Measurements from ENCODE around the gene COX7B. TPM values are rescaled to one million over a fixed set of nuclear protein-coding genes. Genes with fewer than 3 reads are reported as not detected.
"Not testable (repeated sequence)": the region's sequence is repeated elsewhere in the genome, so short reads cannot be mapped to it uniquely, and the experiment has no call there.

The COX7B gene
- total and polyA plus RNA-seq, 7 donors = 503 to 2,795 (median 1,011) TPM

DNA sequence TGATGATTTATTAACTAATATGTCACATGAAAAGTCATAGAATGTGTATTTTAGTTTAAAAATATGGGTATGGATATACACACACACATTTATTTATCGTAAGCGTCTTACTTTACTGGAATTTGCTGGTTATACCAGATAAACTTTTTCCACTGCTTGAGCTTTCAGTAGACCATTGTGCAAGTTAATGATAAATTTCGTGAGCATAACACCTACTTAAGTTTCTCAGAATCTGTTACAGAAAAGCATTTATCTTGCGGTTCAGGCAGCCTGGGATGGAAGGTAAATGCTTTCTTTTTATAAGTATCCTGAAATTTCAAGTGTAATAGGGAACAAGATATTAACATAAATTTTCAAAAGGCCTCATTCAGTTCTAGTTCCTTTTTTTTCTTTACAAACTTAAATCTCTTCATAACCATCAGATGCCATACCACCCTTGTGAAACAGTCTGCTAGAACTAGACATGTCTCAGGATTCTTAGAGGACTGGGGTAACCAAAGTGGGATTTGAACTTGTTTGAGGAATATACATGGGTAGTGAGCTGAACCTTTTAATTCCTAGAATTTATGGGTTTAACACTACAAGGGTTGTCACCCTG is 38.9 kb downstream of the COX7B start:
- H3K4me3 ChIP-seq = no peak overlapping the region
- H3K36me3 ChIP-seq = no peaks in the 10 kb centered on the region
- no peak overlapping the region for H3K27ac ChIP-seq
- DNase-seq = no peak
- no peak for TF ChIP-seq POLR2A (IDR thresholded peaks at IDR 0.05)
- TF ChIP-seq, protein P1, sequence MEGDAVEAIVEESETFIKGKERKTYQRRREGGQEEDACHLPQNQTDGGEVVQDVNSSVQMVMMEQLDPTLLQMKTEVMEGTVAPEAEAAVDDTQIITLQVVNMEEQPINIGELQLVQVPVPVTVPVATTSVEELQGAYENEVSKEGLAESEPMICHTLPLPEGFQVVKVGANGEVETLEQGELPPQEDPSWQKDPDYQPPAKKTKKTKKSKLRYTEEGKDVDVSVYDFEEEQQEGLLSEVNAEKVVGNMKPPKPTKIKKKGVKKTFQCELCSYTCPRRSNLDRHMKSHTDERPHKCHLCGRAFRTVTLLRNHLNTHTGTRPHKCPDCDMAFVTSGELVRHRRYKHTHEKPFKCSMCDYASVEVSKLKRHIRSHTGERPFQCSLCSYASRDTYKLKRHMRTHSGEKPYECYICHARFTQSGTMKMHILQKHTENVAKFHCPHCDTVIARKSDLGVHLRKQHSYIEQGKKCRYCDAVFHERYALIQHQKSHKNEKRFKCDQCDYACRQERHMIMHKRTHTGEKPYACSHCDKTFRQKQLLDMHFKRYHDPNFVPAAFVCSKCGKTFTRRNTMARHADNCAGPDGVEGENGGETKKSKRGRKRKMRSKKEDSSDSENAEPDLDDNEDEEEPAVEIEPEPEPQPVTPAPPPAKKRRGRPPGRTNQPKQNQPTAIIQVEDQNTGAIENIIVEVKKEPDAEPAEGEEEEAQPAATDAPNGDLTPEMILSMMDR (IDR thresholded peaks at IDR 0.05) = no peak
- TF ChIP-seq EP300 (IDR thresholded peaks at IDR 0.05) = no peak
- TF ChIP-seq POLR2AphosphoS5 (IDR thresholded peaks at IDR 0.05) = no peak
- no peaks in the 10 kb centered on the region for H3K27me3 ChIP-seq
- 87 to 90% methylated on average over 4 of the region's 4 CpGs for WGBS, 2 donors
- H3K4me1 ChIP-seq = peaks cover 0 to 11% (median 0%) of the 10 kb centered on the region in 4 donors
- H3K9me3 ChIP-seq = no peaks in the 10 kb centered on the region
- intact Hi-C loops (cut with DNase I) = no loop called here

DNA sequence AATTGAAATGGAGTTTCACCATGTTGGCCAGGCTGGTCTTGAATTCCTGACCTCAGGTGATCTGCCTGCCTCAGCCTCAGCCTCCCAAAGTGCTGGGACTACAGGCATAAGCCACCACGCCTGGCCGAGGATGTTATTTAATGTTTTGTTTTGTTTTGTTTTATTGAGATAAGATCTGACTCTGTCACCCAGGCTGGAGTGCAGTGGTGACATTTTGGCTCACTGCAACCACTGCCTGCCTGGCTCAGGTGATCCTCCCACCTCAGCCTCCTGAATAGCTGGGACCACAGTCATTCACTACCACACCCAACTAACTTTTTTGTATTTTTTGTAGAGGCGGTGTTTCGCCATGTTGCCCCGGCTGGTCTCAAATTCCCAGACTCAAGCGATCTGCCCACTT is 45.8 kb downstream of the COX7B start:
- H3K27ac ChIP-seq; H3K36me3 ChIP-seq; DNase-seq; intact Hi-C loops (cut with DNase I); H3K27me3 ChIP-seq; H3K9me3 ChIP-seq; H3K4me3 ChIP-seq; H3K4me1 ChIP-seq: not testable (repeated sequence)
- 85 to 97% methylated on average over 6 of the region's 6 CpGs for WGBS, 2 donors

DNA sequence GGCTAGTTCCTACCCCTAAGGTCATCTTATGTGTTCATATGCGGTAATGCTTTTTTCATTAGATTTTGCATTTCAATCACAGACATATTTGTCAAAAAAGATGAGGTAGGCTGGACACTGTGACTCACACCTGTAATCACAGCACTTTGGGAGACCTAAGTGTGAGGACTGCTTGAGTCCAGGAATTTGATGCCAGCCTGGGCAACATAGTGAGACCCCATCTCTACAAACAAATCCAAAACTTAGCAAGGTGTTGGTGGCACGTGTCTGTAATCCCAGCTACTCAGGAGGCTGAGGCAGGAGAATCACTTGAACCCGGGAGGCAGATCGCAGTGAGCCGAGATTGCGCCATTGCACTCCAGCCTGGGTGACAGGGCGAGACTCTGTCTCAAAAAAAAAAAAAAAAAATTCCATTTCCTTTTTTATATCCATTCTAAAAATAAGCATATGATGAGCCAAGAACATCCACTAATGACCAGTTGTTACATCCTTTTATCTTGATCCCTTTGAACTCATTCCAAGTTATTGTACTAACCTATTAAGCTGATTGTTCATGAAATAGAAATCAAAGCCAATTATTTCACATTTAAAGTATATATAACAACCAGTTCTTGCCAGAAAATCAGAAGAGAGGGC is 46.8 kb downstream of the COX7B start:
- Histone ChIP-seq H3K27ac (no peak overlapping the region), H3K9me3 (no peaks in the 10 kb centered on the region), H3K4me1 (peaks cover 0 to 8% (median 0%) of the 10 kb centered on the region in 4 donors), H3K27me3 (no peaks in the 10 kb centered on the region), H3K36me3 (no peaks in the 10 kb centered on the region), H3K4me3 (no peak overlapping the region)
- TF ChIP-seq EP300 (IDR thresholded peaks at IDR 0.05) (no peak), POLR2A (IDR thresholded peaks at IDR 0.05) (no peak)
- TF ChIP-seq, protein P1 (IDR thresholded peaks at IDR 0.05) = no peak
- 92 to 95% methylated on average over 7 of the region's 7 CpGs for WGBS, 2 donors
- no peak for DNase-seq
- intact Hi-C loops (cut with DNase I) = no loop called here

DNA sequence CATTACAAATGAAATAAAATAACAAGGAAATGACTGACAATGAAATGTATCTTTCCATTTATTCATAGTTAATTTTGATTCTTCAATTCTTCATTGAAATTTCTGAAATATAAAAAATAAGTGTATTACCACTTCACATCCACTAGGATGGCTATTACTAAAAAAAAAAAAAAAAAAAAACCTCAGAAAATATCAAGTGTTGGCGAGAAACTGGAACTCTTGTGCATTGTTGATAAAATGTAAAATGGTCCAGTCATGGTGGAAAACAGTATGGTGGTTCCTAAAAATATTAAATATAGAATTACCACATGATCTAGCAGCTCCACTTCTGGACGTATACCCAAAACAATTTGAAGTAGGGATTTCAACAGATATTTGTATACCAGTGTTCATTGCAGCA is 47.3 kb downstream of the COX7B start:
- DNase-seq = no peak
- Histone ChIP-seq H3K36me3 (no peaks in the 10 kb centered on the region), H3K4me3 (no peak overlapping the region), H3K27ac (no peak overlapping the region), H3K27me3 (no peaks in the 10 kb centered on the region), H3K4me1 (peaks cover 0 to 8% (median 0%) of the 10 kb centered on the region in 4 donors), H3K9me3 (no peaks in the 10 kb centered on the region)
- TF ChIP-seq EP300 (IDR thresholded peaks at IDR 0.05) = no peak
- no peak for TF ChIP-seq POLR2AphosphoS5 (IDR thresholded peaks at IDR 0.05)
- TF ChIP-seq, protein P1 (IDR thresholded peaks at IDR 0.05) = no peak
- TF ChIP-seq POLR2A (IDR thresholded peaks at IDR 0.05) = no peak
- WGBS, 2 donors = 91 to 96% methylated on average over 2 of the region's 2 CpGs
- intact Hi-C loops (cut with DNase I) = no loop called here

DNA sequence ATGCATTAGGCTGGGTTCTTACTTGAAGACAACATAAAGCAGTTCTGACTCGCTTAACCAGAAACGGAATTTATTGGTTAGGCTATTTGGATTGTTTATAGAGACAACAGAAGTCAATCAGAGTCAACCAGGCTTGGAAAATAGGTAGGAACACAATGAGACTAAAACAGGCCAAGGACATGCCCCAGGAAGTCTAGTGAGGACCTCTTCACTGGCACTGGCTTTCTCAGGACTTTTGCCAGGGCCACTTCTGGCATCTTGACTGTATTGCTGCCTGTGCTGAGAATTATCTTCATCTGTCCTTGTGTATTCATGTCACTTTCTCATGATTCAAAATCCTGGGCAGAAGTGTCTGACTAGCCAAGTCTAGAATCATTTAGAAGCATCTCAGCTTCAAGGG is 50.6 kb downstream of the COX7B start:
- WGBS, 2 donors = 57 to 77% methylated on average over 2 of the region's 2 CpGs
- H3K27ac ChIP-seq = no peak overlapping the region
- no peaks in the 10 kb centered on the region for H3K27me3 ChIP-seq
- no peaks in the 10 kb centered on the region for H3K36me3 ChIP-seq
- H3K4me3 ChIP-seq = no peak overlapping the region
- H3K9me3 ChIP-seq = no peaks in the 10 kb centered on the region
- peaks cover 0 to 8% (median 0%) of the 10 kb centered on the region in 4 donors for H3K4me1 ChIP-seq
- TF ChIP-seq EP300 (IDR thresholded peaks at IDR 0.05) (no peak), POLR2AphosphoS5 (IDR thresholded peaks at IDR 0.05) (no peak), POLR2A (IDR thresholded peaks at IDR 0.05) (no peak)
- TF ChIP-seq, protein P1 (IDR thresholded peaks at IDR 0.05) = no peak
- intact Hi-C loops (cut with DNase I) = no loop called here
- DNase-seq = no peak
